ENCODE results near the gene SPON1. TPM values are rescaled to one million over a fixed set of nuclear protein-coding genes. Genes with fewer than 3 reads are reported as not detected.

Gene SPON1
- total RNA-seq, 1 experiment from 2014 or later = 0.20 TPM

DNA sequence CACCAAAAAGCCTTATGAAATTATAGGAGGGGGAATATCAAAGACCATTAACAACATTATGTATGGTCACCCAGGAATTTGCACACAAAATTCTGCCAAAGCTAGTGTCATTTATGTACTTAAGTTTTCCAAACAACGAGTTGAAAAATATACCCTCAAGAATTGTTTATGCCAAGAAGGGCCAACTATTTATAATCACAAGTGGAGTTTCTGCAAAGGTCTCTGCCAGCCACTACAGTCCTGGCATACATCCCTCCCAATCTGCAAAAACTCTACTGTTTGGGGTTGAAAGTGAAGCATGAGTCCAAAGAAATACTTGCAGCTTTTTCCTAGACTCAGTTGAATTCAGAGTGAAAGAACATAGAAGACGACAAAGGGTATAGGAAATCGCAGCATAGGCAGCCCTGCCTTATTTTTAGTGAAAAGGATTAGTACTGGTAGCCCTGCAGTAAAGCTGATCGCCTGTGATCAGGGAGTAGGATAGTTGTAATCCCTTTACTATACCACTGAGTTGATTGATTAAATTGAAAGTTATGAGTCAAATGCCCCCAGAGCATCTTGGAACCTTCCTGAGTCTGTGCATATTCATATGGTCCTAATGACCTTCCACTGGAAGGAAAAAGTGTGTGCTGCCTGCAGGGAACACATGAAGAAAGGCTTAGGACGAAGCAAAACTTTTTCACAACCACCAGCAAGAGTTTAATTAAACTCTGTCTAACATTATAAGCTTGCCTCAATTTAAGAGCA, 144.0 kb downstream of the SPON1 start:
- Histone ChIP-seq H3K9me3 (ENCODE audit: control insufficient read depth, low read depth, low read length) (no peaks in the 10 kb centered on the region), H2AK5ac (ENCODE audit: insufficient read length, low read length) (no peak overlapping the region), H3K9ac (ENCODE audit: extremely low read depth, insufficient read length, low read length) (no peak overlapping the region), H4K91ac (ENCODE audit: insufficient read length, low read depth, low read length) (no peak overlapping the region), H2BK15ac (ENCODE audit: low read depth, low read length) (no peak overlapping the region), H3K14ac (ENCODE audit: insufficient read depth, low read length) (no peak overlapping the region), H4K8ac (replicated peaks; ENCODE audit: insufficient read length, low read depth, low read length) (no peak overlapping the region), H3K4me2 (ENCODE audit: insufficient read depth, insufficient read length, low read length) (no peak overlapping the region), H3K4me1 (ENCODE audit: insufficient read depth, low read length) (peaks cover 6% of the 10 kb centered on the region; the same call in 1 of the 2 replicates), H3K4ac (ENCODE audit: low read depth, low read length) (no peak overlapping the region), H2BK20ac (ENCODE audit: low read depth, low read length, poor library complexity, severe bottlenecking) (no peak overlapping the region), H3K23ac (ENCODE audit: insufficient read length, low read depth, low read length) (no peak overlapping the region), H3K27me3 (ENCODE audit: insufficient read depth, low read length) (no peaks in the 10 kb centered on the region), H3K23me2 (ENCODE audit: insufficient read length, low read depth, low read length, poor library complexity, severe bottlenecking) (no peaks in the 10 kb centered on the region), H2AFZ (ENCODE audit: low read length) (no peak overlapping the region), H2BK5ac (ENCODE audit: insufficient read length, low read length) (no peak overlapping the region), H3K79me2 (ENCODE audit: insufficient read depth, low read length) (no peaks in the 10 kb centered on the region), H2BK120ac (ENCODE audit: low read depth, low read length, poor library complexity, severe bottlenecking) (no peak overlapping the region), H4K5ac (ENCODE audit: insufficient read length, low read depth, low read length) (no peak overlapping the region), H3K18ac (ENCODE audit: insufficient read length, low read depth, low read length) (no peak overlapping the region), H2BK12ac (ENCODE audit: insufficient read length, low read depth, low read length) (no peak overlapping the region), H3K79me1 (ENCODE audit: insufficient read depth, low read depth, low read length, poor library complexity, severe bottlenecking) (no peaks in the 10 kb centered on the region), H3K27ac (ENCODE audit: insufficient read length, low read depth, low read length) (no peak overlapping the region), H4K20me1 (ENCODE audit: control insufficient read depth, insufficient read depth, insufficient read length) (no peaks in the 10 kb centered on the region), H3T11ph (ENCODE audit: low read length) (no peak overlapping the region), H3K56ac (ENCODE audit: insufficient read length, low read depth, low read length) (no peak overlapping the region)
- WGBS (ENCODE audit: extremely low coverage, insufficient read length, low lambda C conversion rate) = no CpG with 5 or more reads among the region's 5 CpGs
- no peaks in the 10 kb centered on the region for H3K27me3 Mint-ChIP-seq (ENCODE audit: low read depth)
- H3K27ac Mint-ChIP-seq = no peak overlapping the region
- H3K4me3 Mint-ChIP-seq = no peak overlapping the region
- H3K36me3 Mint-ChIP-seq (ENCODE audit: insufficient read depth in 1 of 3, low read depth in 3 of 3) = no peaks in the 10 kb centered on the region
- no peaks in the 10 kb centered on the region for H3K9me3 Mint-ChIP-seq
- TF ChIP-seq, protein P1, sequence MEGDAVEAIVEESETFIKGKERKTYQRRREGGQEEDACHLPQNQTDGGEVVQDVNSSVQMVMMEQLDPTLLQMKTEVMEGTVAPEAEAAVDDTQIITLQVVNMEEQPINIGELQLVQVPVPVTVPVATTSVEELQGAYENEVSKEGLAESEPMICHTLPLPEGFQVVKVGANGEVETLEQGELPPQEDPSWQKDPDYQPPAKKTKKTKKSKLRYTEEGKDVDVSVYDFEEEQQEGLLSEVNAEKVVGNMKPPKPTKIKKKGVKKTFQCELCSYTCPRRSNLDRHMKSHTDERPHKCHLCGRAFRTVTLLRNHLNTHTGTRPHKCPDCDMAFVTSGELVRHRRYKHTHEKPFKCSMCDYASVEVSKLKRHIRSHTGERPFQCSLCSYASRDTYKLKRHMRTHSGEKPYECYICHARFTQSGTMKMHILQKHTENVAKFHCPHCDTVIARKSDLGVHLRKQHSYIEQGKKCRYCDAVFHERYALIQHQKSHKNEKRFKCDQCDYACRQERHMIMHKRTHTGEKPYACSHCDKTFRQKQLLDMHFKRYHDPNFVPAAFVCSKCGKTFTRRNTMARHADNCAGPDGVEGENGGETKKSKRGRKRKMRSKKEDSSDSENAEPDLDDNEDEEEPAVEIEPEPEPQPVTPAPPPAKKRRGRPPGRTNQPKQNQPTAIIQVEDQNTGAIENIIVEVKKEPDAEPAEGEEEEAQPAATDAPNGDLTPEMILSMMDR (conservative IDR thresholded peaks at IDR 0.05) = no peak
- no peak for DNase-seq
- H3K4me1 Mint-ChIP-seq = peaks cover 7 to 8% of the 10 kb centered on the region in 2 experiments

Measured in H9 (cell line).